H1 (cell line): ENCODE data around the gene ATG4C.

Source experiments
- CHD2 ChIP-seq: IDR thresholded peaks from 2 replicates; pipeline ENCODE4 v1.6.1; 2012; ENCODE audit warnings: low read length, improper control_type of control experiment
- JUND ChIP-seq: IDR thresholded peaks from 2 replicates; pipeline ENCODE4 v1.6.1; 2011; ENCODE audit warnings: mild to moderate bottlenecking, improper control_type of control experiment, low read length
- SAP30 ChIP-seq: fragments of 300-600 bp; sonication (generic); IDR thresholded peaks from 2 replicates; pipeline ENCODE4 v1.7.1; 2012; ENCODE audit warnings: low read length, moderate library complexity, mild to moderate bottlenecking, inconsistent platforms; ENCODE audit not compliant: insufficient read depth, insufficient replicate concordance
- TF ChIP-seq, protein P1 (sequence below), 3 experiments: IDR thresholded peaks; 1 replicate in 2 of 3; 2 replicates in 1 of 3; pipeline versions ENCODE4 v1.5.1 to v1.6.1; 2011; ENCODE audit warnings: low read length in 3 of 3, mild to moderate bottlenecking in 3 of 3, inconsistent platforms in 2 of 3, low read depth in 1 of 3, moderate library complexity in 1 of 3; ENCODE audit not compliant: insufficient read depth in 1 of 3; ENCODE audit errors: control extremely low read depth in 1 of 3

DNA sequence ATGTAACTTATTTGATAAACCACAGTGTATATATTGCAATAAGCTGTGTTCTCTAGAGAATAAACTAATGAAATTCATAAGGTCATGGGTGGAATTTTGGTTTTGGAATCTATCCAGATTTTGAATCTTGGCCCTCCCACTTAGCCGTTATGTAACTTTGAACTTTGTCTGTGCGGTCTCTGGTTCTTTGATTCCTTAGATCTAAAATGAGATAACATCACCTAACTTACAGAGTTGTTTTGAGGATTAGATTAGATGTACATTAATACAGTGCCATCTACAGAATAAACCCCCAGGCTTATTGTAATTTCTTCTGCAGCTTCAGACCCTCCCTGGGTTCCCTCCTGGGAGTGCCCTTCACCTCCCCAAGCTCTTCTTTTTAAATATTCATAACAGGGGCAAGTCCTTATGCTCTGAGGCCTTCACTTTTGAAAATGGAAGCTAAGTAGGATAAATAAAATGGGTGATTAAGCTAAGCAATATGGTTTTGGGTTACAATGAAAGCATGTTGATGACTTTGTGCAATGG lies 124.3 kb downstream of the ATG4C start:
- TF ChIP-seq JUND (no peak), SAP30 (no peak), CHD2 (no peak)
- TF ChIP-seq, protein P1, sequence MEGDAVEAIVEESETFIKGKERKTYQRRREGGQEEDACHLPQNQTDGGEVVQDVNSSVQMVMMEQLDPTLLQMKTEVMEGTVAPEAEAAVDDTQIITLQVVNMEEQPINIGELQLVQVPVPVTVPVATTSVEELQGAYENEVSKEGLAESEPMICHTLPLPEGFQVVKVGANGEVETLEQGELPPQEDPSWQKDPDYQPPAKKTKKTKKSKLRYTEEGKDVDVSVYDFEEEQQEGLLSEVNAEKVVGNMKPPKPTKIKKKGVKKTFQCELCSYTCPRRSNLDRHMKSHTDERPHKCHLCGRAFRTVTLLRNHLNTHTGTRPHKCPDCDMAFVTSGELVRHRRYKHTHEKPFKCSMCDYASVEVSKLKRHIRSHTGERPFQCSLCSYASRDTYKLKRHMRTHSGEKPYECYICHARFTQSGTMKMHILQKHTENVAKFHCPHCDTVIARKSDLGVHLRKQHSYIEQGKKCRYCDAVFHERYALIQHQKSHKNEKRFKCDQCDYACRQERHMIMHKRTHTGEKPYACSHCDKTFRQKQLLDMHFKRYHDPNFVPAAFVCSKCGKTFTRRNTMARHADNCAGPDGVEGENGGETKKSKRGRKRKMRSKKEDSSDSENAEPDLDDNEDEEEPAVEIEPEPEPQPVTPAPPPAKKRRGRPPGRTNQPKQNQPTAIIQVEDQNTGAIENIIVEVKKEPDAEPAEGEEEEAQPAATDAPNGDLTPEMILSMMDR (IDR thresholded peaks at IDR 0.05; ENCODE audit: control extremely low read depth in 1 of 3, insufficient read depth in 1 of 3, low read depth in 1 of 3, low read length in 3 of 3): no peak
